ENCODE data around the gene SLC25A3.

DNA sequence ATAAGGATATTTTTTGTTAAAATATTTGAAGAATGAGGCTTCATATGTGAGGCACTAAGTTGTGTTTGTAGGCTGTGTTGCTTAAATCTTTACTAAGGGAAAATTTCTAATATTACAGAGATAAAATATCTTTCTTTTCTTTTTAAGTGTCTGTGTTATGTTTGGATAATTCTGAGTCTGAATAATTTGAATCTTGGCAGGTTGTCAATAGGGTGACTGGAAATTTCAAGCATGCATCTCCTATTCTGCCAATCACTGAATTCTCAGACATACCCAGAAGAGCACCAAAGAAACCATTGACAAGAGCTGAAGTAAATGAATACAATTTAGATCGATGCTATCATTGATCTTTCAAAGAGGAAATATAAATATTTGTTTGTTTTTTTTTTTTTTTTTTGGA is 48.7 kb upstream of the SLC25A3 start:
- no peak for TF ChIP-seq EZH2 (IDR thresholded peaks at IDR 0.05; ENCODE audit: insufficient read depth, poor library complexity, severe bottlenecking)
- no peak for TF ChIP-seq EZH2phosphoT487 (IDR thresholded peaks at IDR 0.05; ENCODE audit: insufficient read depth, low read depth)
